ENCODE results near the gene AUTS2.

DNA sequence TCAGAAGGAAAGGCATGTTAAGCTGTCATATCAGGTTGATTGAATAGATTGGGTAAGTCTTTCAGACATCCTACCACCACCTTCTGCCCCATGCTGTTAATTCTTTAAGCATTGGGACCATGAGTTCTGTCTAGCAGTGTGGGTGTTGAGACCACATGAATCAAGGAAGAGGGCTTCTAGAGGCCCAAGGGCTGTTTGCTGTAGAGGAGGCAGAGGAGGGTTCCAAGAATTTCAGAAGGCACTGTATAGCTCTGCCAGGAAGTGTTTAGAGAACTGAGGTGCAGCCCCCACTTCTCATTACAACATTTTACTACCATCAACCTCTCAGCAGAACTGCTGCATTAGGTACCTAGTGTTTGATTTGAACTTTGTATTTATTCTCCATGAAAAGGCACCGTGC, 720.2 kb downstream of the AUTS2 start:
- TF ChIP-seq FOXK2 (IDR thresholded peaks at IDR 0.05) (no peak), ZNF384 (IDR thresholded peaks at IDR 0.05) (no peak), ARNT (IDR thresholded peaks at IDR 0.05) (no peak), SP1 (IDR thresholded peaks at IDR 0.05) (no peak), FOXM1 (IDR thresholded peaks at IDR 0.05; ENCODE audit: borderline replicate concordance) (no peak), CTBP1 (IDR thresholded peaks at IDR 0.05; ENCODE audit: borderline replicate concordance) (no peak)
